Nephron progenitor cell (in vitro differentiated cells): Measurements from ENCODE around the gene COL25A1.

Experiments used
- DNase-seq: peaks from one replicate; pipeline ENCODE4 v3.0.0; 2021
- H3K27ac Mint-ChIP-seq: 2 replicates; pipeline ENCODE4 v1.8.0; 2021; ENCODE audit warnings: mild to moderate bottlenecking, moderate library complexity, mixed read lengths
- H3K27me3 Mint-ChIP-seq: 2 replicates; pipeline ENCODE4 v1.8.0; 2021; ENCODE audit warnings: mild to moderate bottlenecking, low read depth, mixed read lengths; ENCODE audit not compliant: poor library complexity
- H3K36me3 Mint-ChIP-seq: 2 replicates; pipeline ENCODE4 v1.8.0; 2021; ENCODE audit warnings: low read depth, mixed read lengths
- H3K4me1 Mint-ChIP-seq: 2 replicates; pipeline ENCODE4 v1.8.0; 2021; ENCODE audit warnings: mixed read lengths
- H3K4me3 Mint-ChIP-seq: 2 replicates; pipeline ENCODE4 v1.8.0; 2021; ENCODE audit warnings: mild to moderate bottlenecking, moderate library complexity, mixed read lengths
- H3K9me3 Mint-ChIP-seq: 2 replicates; pipeline ENCODE4 v1.8.0; 2021; ENCODE audit warnings: mild to moderate bottlenecking, moderate library complexity, mixed read lengths
- TF ChIP-seq, protein P1 (sequence below): fragments of 200-600 bp; sonication (generic); IDR thresholded peaks from 2 replicates; pipeline ENCODE4 v1.5.0; 2021; ENCODE audit warnings: antibody characterized with exemption

The COL25A1 gene

DNA sequence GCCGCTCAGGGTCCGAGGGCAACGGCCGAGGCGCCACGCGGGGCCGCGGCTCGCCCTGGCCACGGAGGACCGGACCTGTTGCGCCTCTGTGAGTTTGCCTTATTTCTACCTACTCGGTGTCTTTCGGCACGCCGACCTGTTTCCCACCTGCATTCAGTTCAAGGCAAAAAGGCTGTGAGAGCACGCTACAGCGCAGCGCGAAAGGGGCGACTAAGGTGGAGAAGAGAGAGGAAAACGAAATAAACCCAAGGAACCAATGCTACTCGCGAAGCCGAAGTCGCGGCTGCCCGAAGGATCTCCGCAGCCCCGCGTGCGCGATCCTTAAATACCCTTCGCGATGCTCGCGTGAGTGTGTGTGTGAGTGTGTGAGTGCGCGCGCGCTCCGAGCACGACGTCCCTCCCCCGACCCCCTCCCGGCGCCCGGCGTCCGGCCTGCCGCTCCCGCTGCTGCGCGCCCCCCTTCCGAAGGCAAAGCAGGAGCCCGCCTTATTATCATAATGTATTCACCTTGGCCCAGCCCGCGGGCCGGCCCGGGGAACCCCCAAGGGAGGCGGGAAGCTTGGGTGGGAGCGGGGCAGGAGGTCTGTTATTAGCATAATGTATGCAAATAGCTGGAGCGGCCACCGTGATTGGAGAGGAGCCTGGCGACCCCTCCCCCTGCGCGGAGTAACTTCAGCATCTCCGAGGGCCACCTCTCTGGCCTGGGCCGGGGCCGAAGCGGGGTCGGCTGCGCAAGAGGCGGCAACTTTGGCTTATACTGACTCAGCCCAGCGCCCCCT is at the start of gene COL25A1:
Gene COL25A1 (minus strand): TSS at position 298 of the 779 bp plus-strand sequence.
- Mint-ChIP-seq H3K36me3 (no peaks in the 10 kb centered on the region), H3K9me3 (peaks cover 3% of the 10 kb centered on the region)
- peak; percentile 94 for DNase-seq

DNA sequence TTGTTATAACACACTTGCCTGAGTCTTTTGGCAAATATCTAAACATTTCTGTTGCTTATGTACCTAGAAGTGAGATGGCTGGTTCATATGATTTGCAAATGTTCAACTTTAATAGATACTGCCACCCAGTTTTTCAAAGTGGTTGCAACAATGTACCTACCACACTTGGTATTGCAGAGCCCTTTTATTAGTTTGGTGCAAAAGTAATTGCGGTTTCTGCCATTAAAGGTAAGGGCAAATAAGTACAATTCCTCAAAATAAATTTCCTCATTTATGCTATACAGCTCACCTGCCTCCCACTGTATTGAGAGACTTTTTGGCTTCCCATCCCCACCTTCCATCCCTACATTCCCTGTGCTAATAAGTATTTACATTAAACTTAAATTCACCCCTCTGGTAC is 47.7 kb upstream of the COL25A1 start:
- Mint-ChIP-seq H3K27ac (no peak overlapping the region), H3K36me3 (peaks cover 5% of the 10 kb centered on the region), H3K4me3 (no peak overlapping the region), H3K9me3 (peaks cover 20% of the 10 kb centered on the region), H3K27me3 (peaks cover 3% of the 10 kb centered on the region), H3K4me1 (no peaks in the 10 kb centered on the region)
- TF ChIP-seq, protein P1, sequence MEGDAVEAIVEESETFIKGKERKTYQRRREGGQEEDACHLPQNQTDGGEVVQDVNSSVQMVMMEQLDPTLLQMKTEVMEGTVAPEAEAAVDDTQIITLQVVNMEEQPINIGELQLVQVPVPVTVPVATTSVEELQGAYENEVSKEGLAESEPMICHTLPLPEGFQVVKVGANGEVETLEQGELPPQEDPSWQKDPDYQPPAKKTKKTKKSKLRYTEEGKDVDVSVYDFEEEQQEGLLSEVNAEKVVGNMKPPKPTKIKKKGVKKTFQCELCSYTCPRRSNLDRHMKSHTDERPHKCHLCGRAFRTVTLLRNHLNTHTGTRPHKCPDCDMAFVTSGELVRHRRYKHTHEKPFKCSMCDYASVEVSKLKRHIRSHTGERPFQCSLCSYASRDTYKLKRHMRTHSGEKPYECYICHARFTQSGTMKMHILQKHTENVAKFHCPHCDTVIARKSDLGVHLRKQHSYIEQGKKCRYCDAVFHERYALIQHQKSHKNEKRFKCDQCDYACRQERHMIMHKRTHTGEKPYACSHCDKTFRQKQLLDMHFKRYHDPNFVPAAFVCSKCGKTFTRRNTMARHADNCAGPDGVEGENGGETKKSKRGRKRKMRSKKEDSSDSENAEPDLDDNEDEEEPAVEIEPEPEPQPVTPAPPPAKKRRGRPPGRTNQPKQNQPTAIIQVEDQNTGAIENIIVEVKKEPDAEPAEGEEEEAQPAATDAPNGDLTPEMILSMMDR, result no peak
- DNase-seq, result no peak

More for the DNA sequence above, at the start of gene COL25A1:
- peaks cover 42% of the 10 kb centered on the region for H3K27me3 Mint-ChIP-seq
- TF ChIP-seq, protein P1, result no peak
- H3K4me1 Mint-ChIP-seq, result peaks cover 17% of the 10 kb centered on the region
- H3K4me3 Mint-ChIP-seq, result peak within 1 kb of the TSS; percentile 84
- no peak within 1 kb of the TSS for H3K27ac Mint-ChIP-seq

DNA sequence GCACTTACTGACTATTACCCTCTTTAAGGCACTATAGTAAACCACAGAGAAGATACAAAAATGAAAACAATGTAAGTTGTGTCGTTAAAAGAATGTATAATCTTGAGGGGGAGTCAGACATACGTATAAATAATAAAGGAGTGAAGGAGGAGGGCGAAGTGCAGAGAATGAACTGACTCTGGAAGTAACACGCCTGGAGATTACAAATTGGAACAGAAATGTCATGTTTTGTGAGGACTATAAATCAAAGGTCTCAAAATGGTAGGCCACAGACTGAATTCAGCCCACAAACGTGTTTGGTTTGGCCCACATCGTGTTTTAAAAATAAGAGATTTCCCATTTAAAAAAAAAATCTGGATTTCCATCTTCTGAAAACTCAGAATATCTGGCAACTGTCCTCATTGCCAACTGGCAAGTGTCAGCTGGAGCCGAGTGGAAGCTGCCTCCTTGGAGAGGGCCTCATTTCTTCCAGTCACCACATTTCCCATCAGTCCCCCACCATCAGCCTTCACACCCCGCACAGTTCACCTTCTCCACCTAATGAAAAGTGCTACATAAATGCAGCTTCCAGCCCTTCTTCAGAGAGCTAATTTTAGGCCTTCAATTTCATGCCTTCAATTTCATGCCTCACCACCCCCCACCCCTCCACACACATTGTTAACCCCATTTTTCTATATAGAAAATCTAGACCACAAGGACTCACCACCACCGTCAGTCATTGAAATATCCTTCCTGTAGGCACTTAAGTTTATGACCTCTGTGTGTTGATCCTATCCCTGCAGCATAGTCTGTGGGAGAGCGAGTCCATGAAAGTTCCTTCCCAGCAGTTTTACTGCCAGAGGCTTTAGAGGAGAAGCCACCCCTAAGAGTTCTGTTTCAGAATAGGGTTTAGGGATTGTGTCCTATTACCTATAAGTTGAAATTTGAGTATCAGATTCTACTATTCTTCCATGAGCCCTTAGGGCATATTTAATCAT is 32.0 kb upstream of the COL25A1 start:
- TF ChIP-seq, protein P1, result no peak
- H3K27ac Mint-ChIP-seq, result peak overlapping the region; percentile 75
- H3K27me3 Mint-ChIP-seq, result no peaks in the 10 kb centered on the region
- peaks cover 20% of the 10 kb centered on the region for H3K4me1 Mint-ChIP-seq
- peaks cover 6% of the 10 kb centered on the region for H3K36me3 Mint-ChIP-seq
- H3K9me3 Mint-ChIP-seq, result peaks cover 7% of the 10 kb centered on the region
- H3K4me3 Mint-ChIP-seq, result no peak overlapping the region
- DNase-seq, result no peak

DNA sequence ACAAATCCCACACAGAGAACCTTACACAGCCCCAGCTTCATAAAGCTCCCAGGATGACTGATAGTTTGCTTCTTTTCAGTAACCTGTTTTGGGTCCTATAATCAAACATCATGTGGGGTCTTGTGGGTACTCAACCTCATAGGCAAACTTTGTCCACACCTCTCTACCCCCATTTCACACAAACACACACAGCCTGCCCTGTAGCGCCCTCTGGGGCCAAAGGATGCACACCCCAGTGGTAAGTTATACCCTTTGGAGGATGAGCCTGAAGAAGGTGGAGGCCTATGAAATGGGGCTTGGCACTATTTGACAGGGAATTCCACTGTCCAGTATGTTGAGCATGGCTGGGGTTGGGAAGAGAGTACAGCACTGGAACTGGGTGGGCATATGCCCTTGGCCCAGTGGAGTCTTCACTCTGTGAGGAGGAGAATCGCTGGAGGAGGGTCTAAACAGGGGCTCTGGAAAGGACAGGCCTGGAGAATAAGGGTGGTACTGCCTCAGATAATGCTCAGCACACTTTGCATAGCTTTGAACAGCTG is 30.5 kb upstream of the COL25A1 start:
- Mint-ChIP-seq H3K4me1 (peaks cover 20% of the 10 kb centered on the region), H3K27me3 (no peaks in the 10 kb centered on the region), H3K9me3 (no peaks in the 10 kb centered on the region), H3K27ac (peak overlapping the region; percentile 12), H3K4me3 (no peak overlapping the region), H3K36me3 (no peaks in the 10 kb centered on the region)
- TF ChIP-seq, protein P1, result no peak
- DNase-seq, result no peak

GRCh38 chr4:109327641-109328040 is 25.2 kb upstream of the COL25A1 start:
- H3K4me1 Mint-ChIP-seq, result no peaks in the 10 kb centered on the region
- H3K4me3 Mint-ChIP-seq, result no peak overlapping the region
- peak overlapping the region; percentile 40 for H3K27ac Mint-ChIP-seq
- TF ChIP-seq, protein P1, result no peak
- H3K9me3 Mint-ChIP-seq, result peaks cover 28% of the 10 kb centered on the region
- no peak for DNase-seq
- peaks cover 10% of the 10 kb centered on the region for H3K36me3 Mint-ChIP-seq
- H3K27me3 Mint-ChIP-seq, result no peaks in the 10 kb centered on the region
